Stimulated activated CD4-positive, alpha-beta T cell treated with anti-CD3 and anti-CD28 coated beads, Interleukin-15, amount 100 ng/mL, for 1 hour (primary cell): Measurements from ENCODE around the gene TENT5C.

Source experiments
- DNase-seq, 2 donors: peaks; one replicate each; pipeline ENCODE4 v3.0.0-alpha.2; 2020; ENCODE audit warnings: low read depth in 1 of 2, low spot score in 1 of 2

TENT5C gene

DNA sequence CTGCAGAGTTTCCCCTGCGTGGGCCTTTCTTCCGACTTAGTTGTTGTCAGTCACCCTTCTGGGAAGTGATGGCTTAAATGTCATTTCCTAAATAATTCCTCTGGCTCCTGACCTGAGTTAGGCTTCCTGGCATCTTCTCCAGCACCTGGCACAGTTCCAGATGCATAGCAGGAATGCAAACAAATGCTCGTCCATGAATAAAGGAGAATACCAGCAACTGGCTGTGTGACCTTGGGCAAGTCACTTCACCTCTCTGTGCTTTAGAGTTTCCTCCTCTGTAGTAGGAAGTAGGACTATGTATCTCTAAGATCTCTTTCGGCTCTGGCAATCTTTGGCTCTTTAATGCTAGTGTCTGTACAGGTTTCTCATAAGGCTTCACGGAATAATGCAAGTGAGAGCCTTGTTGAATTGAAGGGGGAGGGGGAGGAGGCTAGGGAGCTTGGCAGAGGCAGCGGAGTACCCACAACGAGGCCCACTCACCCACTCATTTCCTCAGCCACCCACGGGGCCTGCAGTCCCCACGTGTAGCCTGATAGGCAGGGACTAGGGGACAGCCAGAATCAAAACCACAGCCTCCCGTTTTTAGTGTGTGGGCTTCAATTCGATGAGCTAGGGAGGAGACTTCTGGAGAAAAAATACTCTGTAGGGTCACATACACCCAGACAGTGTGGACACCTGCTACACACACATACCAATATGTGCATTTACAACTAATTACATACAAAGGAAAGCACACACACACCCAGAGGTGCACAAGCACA is 48.1 kb downstream of the TENT5C start:
- no peak for DNase-seq

DNA sequence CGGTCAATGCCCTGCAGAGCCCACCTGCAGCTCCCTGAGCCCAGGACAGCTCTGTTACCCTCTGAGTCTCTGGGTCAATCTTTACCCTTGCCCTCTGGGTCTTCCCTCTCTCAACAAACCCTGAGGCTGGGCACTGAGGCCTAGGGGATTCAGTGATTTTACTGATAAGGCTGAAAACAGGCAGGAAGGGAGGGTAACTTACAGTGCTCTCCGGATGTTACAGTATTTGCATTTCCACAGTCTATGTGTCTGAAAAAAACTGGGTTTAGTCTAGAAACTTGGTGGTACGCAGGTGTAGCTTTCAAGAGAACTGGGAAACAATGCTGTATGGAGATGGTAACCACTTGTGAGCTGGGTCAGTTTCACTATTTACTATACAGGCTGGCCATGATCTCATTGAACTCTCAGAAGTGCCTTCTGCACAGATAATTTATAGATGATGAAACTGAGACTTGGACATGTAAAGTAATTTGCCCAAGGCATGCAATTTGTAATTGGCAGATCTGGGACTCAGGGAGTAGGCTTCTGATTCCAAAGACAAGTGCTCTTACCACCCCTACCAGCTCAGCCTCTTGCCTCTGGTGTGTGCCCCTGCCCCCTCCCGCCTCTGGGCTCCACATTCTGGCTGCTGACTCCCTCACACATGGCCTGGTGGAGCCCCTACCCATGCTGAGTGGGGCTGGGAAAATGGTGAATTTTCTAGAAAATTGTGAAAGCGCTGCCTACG is 48.8 kb downstream of the TENT5C start:
- DNase-seq = no peak

DNA sequence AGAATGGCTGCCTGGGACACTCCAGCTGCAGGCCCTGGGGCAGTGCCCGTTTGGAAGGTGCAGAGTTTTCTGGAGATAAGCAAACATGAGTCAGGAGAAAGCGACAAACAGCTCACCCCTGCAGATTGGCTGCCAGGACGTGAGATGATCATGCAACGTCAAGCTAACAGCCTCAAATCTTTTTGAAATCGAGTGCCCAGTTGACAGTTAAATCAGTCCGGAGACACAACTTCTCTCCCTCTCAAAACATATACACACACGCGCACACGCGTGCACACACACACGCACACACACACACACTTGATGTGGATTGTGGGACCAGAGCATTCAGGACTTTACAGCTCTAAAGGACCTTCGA is 49.4 kb downstream of the TENT5C start:
- DNase-seq = no peak

DNA sequence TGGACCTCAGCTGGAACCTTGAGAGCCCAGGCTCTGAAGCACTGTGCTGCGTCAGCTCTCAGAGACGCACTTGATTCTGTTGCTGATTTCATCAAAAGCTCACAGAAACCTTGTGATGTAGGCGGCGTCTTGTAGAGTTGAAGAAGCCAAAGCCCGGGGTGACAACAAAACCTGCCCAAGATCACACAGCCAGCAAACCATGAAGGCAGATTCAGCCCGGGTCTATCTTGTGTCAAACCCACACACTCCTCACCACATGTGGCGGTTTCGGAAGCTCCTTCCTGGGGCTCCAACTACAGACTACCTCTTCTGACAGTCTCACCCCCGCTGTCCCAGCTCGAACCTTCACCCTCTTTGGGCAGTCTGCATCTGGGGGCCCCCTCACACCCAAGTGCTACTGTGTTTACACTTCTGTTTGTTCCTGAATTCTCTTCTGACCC is 50.4 kb downstream of the TENT5C start:
- peak; percentile 35 to 44 for DNase-seq

DNA sequence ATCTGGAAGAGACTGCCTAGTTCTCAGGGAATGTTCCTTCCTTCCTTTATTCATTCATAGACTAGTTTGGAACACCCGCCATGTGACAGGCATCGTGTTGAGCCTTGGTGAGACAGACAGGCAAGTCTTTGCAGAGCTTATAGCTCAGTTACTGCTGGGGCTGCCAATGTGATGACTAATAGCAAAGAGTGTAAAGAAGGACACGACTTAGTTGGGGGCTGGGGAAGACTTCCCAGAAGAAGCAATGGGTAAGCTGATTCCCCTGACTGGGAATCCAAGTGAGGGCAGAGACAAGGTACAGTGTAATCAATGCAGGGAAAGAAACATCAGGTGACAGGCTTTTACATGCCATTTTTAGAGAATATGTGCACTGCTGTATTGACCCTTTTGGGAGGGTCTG is 51.2 kb downstream of the TENT5C start:
- no peak for DNase-seq

DNA sequence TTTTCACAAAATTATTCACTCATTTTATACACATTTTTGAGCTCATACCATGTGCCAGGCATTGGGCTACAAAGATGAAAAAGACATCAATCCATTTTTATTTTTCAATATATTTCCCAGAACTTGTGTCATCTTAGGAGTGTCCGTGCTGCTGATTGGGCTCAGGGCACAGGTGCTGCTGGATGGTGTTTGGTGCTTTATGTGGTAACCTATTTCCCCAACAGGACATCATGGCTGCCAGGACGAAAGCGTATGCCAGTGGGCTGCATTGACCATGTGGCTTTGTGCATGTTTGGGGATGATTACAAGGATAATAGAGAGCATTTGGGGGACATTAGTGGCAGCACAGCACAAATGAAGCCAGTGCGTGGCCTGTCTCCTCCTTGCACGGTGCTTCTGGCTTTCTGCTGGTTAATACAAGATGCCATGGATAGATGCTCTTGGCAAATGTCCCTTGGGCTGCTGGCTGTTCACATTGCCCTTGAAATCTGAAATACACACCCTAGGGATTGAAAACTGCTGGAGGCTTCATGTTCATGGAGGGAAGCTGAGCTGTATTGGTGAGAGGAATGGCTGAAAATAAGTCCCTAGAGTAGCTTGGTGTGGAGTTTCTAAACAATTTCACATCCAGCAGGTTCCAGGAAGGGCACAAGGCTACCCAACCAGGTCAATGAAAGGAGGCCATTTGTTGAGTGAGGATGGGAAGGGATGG is 52.3 kb downstream of the TENT5C start:
- no peak for DNase-seq

DNA sequence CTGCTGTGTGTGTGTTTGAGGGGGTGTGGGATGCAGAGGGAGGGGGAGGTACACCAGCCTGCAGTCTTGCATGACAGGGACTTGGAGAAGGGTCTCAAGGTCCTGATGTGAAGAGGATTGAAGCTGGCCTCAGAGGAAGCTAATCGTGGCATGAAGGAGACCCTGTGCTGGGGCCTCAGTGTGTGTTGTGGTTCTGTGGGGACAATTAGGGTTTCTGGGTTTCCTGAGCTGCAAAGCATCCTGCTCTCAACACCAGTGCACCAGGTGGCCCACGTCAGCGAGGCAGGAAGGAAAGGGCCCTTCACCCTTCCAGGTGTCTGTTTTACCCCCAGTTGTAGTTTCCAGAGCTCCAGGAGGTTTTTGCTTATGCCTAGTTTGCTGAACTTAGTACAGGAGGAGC is 52.8 kb downstream of the TENT5C start:
- peak in 1 of 2 donors; percentile 33 for DNase-seq

DNA sequence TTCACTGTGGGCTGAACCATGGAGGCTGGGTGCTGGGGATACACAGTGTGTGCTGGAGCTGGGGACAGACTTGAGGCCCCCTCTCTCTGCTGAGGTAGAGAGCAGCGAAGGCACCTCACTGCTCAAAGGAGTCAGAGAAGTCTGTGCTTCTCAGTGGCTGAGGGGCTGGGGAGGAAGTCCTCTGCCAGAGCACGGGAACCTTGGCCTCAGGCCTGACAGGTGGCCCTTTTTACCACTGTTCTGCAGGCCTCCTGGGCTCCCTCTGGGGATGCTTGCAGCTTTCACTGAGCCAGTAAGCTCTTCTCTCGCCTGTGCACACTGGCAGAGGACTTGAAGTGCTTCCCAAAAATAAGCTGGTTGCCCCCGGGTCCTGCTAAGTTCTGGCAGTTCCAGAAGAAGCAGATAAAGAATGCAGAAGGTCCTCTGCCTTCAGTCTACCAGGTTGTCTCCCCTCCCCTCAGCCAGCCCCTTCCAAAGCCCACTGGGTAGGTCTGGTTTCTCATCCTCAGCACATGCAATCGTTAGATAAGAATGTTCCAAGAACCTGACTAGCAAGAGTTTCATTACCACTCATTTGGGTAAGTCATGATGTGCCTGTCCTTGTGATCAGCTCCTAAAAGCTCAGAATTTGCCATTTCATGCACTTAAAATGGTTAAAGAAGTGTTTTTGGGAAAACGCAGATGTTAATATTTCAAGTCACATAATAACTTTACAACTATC is 53.9 kb downstream of the TENT5C start:
- no peak for DNase-seq

DNA sequence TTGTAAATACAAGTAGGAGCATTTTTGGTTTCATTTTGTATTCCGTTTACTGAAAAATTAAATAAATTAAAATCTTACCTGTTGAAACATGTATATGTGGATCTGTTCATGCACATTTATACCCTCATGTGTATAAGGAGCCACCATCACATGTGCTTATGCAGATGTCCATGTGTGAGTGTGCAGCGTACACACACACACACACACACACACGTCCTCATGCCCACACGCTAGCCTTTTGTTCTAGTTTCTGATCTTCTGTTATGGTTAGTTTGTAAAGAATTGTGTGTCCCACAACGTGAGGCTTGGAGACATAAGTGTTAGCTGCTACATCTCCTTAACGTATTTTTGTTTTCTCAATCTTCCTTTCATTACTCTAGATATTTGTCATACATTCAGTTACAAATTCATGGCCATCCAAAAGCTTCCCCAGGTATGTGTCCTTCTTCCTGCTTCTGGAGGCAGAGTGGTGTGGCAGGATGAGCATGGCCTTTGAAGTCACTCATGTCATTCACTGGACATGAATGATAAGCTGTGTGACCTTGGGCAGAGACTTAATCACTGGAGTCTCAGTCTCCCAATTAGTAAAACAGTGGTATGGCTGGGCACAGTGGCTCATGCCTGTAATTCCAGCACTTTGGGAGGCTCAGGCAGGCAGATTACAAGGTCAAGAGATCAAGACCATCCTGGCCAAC is 54.6 kb downstream of the TENT5C start:
- no peak for DNase-seq

DNA sequence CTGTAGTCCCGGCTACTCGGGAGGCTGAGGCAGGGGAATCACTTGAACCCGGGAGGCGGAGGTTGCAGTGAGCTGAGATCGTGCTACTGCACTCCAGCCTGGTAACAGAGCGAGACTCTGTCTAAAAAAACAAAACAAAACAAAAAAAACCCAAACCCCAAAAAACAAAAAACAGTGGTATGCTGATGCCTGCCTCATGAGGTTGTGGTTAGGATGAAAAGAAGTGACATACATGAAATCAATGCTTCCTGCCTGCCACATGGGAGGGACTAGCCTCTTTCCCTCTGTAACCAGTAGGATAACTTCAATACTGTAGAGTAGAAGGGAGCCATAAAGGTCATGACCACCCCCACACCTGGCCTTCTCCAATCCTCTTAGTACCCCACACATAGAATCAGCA is 55.2 kb downstream of the TENT5C start:
- no peak for DNase-seq

DNA sequence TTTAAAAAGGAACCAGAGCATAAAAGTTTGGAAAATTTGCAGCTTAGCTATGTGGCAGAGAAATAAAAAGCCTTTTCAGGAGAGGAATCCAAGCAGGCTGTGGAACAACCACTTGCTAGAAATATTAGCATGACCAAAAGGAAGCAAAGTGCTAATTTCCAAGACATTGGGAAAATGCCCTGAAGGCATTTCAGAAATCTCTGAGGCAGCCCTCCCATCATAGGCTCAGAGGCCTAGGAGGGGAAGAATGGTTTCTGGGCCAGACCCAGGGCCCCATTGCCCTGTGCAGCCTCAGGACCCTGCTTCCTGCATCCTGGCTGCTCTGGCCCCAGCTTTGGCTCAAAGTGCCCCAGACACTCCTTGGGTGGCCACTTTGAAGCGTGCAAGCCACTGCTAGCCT is 56.8 kb downstream of the TENT5C start:
- DNase-seq = no peak

DNA sequence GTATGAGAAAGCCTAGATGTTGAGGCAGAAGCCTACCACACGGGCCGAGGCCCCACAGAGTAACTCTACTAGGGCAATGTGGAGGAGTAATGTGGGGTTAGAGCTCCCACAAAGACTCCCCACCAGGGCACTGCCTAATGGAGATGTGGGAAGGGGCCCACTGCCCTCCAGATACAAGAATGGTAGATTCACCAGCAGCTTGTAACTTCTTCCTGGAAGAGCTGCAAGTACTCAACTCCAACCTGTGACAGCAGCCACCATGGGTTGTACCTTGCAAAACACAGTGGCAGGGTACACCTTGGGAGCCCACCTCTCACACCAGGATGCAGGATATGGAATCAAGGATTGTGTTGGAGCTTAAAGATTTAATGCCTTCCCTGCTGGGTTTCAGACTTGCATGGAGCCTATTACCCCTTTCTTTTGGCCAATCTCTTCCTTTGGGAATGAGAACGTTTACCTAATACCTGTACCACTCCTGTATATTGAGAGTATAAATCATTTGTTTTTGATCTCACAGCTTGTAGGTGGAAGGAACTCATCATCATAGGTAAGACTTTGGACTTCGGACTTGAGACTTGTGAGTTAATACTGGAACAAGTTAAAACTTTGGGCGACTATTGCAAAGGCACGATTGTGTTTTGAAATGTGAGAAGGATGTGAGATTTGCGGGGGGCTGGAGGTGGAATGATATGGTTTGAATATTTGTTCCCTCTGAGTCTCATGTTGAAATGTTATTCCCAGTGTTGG is 57.5 kb downstream of the TENT5C start:
- no peak for DNase-seq

DNA sequence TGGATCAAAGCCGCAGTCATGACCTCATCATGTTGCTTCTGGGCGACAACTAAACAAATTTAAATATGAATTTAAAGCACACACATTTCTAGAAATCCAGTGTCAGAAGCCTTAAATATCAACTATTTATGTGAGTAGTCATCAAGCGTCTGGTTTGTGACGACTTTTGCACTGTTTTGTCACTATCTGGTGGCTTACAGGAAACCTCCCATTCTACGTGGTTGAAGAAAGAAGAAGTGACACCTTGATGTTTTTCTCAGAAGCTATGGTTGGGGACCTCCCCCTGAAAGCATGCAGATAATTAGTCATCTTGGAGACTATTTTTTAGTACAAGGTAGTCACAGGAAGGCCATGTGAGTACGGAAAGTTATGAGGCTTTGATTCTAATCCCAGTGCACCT is 58.5 kb downstream of the TENT5C start:
- DNase-seq = no peak

DNA sequence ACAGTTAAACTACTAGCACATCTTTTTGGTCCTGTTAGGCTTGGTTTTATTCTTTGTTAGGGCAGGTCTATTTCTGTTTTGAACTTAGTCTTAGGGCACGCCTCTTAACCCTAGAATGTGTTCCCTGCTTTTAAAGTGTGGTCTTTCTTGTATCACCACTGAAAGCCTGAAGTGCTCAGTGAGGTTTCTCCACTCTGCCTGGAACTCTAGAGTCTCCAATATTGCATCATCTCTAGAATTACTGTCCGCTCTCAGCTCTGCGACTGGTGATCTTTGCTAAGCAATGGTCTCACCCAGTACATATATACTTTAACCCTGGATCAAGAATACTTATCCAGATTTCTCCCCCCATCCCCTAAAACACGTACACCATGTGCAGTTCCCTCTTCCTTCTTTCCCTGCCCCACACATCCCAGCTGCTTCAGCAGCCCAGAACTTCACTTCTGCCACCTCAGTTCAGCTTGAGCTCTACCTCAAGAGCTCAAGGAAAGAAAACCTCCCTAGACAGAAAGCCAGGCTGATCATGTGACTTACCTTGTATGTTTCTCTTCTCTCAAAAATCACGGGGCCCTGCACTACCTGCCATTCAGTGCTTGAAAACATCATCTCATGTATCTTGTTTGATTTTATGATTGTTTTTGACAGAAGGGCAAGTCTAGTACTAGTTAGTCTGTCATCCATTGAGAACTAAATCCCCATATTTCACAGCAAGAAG is 59.9 kb downstream of the TENT5C start:
- DNase-seq = no peak

DNA sequence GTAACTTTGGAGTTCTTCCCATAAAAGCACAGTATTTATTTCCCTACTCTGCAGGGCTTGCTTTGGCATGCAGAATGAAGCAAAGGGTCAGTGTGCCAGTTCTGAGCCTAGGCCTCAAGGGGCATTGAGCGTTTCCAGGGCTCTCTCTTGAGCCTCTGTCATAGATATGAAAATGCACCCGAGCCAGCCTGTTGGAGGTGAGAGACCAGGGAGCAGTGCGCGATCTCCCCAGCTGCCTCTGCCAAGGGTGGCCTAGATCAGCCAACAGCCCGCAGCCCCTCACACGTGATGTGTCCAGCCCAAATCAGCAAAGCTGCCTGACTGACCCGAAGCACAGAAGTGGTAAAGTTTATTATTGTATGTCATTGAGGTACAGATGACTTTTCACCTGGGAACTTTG is 63.7 kb downstream of the TENT5C start:
- DNase-seq = no peak

DNA sequence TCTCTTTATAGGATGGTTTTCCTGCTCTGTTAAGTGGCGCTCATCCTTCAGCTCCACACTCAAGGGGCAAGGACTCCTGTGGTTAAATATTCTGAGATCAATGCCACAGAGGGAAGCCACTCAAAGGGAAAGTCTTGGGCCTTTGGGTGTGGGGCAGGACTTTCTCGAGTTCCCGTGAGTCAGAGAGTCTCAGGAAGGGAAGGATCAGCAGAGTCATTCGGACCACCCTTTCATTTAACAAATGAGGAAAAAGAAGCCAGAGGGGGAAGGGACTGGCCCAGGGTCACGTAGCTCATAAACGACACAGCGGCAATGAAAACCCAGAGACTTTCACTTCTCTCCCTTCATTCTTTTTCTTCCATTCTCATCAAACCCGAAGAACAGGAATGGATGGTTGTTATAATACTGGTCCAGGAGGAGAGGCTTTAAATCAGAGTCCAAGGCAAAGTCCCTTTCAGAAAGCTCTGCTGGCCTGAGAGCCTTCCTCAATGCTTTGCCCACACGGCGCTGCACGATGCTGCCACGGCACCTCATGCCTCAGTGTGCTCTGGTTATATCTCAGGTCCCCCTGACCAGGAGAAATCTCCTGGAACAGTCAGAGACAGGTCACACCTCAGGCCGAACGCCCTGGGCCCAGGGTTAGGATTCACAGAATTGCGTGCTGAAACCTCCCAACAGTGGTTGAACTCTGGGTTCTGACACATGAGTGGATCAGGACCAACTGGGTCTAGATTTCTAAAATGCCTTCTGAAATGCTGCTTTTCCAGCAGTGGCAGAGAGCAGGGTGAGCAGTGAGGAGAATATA is 65.3 kb downstream of the TENT5C start:
- no peak for DNase-seq

DNA sequence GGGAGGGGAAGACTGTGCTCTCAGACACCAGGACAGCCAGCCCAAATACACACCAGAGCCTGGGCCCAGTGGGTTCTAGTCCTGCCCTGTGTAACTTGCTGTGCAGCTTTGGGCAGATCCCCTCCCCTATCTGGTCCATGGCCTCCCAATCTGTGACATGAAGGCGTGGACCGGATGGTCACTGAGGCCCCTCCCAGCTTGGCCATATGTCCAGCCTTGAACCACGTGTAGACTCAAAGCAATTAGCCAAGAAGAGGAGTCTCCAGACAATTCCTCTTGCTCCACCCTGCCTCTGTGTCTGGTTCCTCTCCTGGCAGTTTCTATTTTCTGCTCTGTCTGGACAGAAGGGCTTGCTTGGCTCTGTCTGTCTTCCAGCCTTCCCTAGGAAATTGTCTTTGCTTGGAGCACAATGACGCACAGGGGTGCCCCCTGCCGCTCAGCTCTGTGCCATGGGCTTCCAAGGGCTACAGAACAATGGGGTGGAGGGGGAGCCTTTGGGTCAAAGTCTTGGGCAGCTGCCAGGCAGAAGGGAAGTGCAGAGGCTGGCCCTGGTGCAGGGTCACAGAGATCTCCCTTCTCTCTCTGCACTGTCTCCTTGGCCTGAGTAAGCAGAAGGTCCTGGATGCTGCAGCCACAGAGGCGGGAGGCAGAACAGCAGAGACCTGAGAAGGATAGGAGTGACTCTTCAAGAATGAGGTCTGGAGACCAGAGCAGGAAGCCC is 66.1 kb downstream of the TENT5C start:
- no peak for DNase-seq

DNA sequence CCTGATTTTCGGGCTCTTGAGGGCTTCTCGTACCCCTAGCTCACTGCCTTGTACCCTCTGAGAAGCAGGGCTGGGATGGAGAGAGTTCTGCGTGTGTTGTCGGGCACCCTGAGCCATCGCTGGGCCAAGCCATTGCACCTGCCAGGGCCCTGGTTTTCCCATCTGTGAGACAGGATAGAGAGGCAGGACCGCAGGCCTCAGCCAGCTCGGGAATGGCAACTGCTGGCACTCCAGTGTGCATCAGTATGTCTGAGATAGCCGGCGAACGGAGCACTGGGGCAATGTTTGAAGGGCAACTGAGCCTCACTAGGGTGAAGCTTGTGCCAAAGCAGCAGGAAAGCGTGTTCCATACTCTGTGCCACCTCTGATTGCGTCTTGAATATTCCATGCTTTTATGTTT is 66.9 kb downstream of the TENT5C start:
- DNase-seq = no peak
